ENCODE measurements around the gene STAG1.

DNA sequence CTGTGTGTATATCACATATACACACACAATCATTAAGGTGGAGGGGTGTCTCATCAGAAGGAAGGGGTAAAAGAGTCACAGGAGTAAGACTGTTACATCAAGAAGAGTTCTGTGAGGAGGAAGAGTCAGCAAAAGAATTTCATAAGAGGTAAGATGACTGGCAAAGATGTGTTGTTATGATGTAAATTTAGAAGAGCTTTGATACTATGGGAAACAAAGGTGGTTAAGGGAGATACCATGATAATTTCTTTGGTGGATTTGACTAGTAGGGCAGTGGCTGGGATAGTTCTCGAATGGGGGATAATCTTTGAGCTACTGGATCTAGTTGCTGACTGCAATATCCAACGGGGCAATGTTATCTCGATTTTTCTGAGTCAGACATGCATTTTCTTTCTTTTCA, 61.6 kb downstream of the STAG1 start:
- TF ChIP-seq ZBTB1 (CRISPR knock-in tag; IDR thresholded peaks at IDR 0.05; ENCODE audit: borderline replicate concordance) (no peak), TBP (CRISPR knock-in tag; IDR thresholded peaks at IDR 0.05) (no peak), HCFC1 (IDR thresholded peaks at IDR 0.05; ENCODE audit: low read depth, low read length) (no peak), CTCF (CRISPR knock-in tag; IDR thresholded peaks at IDR 0.05) (no peak), ZSCAN29 (CRISPR knock-in tag; conservative IDR thresholded peaks at IDR 0.05) (no peak), NR2F2 (IDR thresholded peaks at IDR 0.05; ENCODE audit: borderline replicate concordance, low read depth) (no peak)
- TF ChIP-seq, protein P1, sequence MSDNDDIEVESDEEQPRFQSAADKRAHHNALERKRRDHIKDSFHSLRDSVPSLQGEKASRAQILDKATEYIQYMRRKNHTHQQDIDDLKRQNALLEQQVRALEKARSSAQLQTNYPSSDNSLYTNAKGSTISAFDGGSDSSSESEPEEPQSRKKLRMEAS (IDR thresholded peaks at IDR 0.05), result no peak

All from HepG2 (cell line).